ENCODE results near the gene PPP3CB.

PPP3CB gene

DNA sequence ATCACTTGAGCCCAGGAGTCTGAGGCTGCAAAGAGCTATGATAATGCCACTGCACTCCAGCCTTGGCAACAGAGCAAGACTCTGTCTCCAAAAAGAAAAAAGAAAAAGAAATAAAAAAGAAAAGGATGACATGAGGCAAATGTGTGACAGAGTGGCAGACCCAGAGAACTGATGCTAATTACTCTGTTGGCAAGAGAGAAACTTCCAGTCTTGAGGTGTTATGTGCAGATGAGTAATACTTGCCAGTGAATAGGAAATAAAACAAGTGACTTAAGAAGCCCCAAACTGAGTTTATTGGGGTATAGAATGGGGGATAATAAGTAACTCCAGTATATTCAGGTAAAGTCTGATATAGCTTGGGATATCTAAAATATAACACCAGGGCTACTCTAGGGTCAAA lies 72.5 kb downstream of the PPP3CB start:
- Histone ChIP-seq H3K36me3 (peaks cover 56% of the 10 kb centered on the region), H3K4me3 (ENCODE audit: low read depth in 1 of 2, low read length in 1 of 2) (no peak overlapping the region), H3K9me3 (no peaks in the 10 kb centered on the region), H3K27ac (no peak overlapping the region), H3K4me1 (ENCODE audit: control insufficient read depth in 1 of 2, insufficient read depth in 1 of 2, low read depth in 1 of 2, low read length in 1 of 2) (peaks cover 6 to 12% of the 10 kb centered on the region in 2 experiments), H3K27me3 (no peaks in the 10 kb centered on the region)
- TF ChIP-seq, protein P1, sequence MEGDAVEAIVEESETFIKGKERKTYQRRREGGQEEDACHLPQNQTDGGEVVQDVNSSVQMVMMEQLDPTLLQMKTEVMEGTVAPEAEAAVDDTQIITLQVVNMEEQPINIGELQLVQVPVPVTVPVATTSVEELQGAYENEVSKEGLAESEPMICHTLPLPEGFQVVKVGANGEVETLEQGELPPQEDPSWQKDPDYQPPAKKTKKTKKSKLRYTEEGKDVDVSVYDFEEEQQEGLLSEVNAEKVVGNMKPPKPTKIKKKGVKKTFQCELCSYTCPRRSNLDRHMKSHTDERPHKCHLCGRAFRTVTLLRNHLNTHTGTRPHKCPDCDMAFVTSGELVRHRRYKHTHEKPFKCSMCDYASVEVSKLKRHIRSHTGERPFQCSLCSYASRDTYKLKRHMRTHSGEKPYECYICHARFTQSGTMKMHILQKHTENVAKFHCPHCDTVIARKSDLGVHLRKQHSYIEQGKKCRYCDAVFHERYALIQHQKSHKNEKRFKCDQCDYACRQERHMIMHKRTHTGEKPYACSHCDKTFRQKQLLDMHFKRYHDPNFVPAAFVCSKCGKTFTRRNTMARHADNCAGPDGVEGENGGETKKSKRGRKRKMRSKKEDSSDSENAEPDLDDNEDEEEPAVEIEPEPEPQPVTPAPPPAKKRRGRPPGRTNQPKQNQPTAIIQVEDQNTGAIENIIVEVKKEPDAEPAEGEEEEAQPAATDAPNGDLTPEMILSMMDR (IDR thresholded peaks at IDR 0.05) = no peak

DNA sequence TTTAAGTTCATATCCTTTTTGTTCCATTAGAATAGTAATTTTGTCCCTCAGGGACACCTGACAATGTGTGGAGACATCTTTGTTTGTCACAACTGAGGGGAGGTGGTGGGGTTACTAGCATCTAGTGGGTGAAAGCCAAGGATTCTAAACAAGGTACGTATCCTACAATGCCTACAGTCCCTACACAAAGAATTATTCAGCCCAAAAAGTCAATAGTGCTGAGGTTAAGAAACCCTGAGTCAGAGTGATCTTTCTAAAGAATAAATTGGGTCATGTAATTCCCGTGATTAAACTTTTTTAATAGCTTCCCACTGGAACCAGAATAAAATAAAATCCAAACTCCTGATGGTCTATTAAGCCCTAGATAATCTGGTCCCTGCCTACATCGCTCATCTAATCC lies 79.3 kb downstream of the PPP3CB start:
- TF ChIP-seq, protein P1 (IDR thresholded peaks at IDR 0.05) = no peak
- no peak overlapping the region for H3K4me3 ChIP-seq (ENCODE audit: low read depth in 1 of 2, low read length in 1 of 2)

DNA sequence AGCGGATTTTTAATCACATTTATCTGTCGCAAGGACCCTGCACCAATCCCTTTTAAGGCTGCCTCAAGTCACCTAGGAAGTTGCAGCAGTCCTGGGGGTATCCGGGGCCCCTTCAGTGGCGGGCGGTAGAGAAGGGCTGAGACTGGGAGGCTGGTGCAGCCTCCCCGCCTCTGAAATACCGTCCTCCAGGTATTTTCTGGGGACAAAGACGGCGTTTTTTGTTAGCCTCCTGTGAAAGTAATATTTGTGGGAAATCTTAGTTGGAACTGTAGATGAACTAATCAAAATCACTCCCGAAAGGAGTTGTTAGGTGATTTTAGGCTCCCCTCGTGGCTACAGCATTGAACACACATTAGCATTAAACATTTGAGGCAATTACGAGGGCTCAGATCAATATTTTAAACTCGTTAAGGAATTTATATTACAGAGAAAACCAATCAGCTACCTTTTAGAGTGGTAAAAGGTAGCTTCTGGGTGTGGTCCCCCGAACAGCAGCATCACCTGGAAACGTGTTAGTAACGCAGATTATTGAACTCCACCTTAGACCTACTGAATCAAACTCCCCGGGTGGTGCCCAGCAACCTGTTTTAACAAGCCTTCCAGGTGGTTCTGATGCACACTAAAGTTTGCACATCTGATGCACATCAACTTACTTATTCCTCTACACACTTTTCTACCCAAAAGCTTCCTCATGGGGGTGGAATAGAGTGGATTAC lies 81.4 kb downstream of the PPP3CB start:
- H3K27me3 ChIP-seq = peaks cover 7% of the 10 kb centered on the region
- H3K27ac ChIP-seq = peak overlapping the region; percentile 96
- H3K4me1 ChIP-seq (ENCODE audit: control insufficient read depth in 1 of 2, insufficient read depth in 1 of 2, low read depth in 1 of 2, low read length in 1 of 2) = peaks cover 17 to 27% of the 10 kb centered on the region in 2 experiments
- TF ChIP-seq, protein P1 (IDR thresholded peaks at IDR 0.05) = no peak
- no peaks in the 10 kb centered on the region for H3K9me3 ChIP-seq
- no peaks in the 10 kb centered on the region for H3K36me3 ChIP-seq
- peak overlapping the region; percentile 94 to 99 for H3K4me3 ChIP-seq (ENCODE audit: low read depth in 1 of 2, low read length in 1 of 2)

More for the DNA sequence above, 79.3 kb downstream of the PPP3CB start:
- H3K9me3 ChIP-seq = no peaks in the 10 kb centered on the region
- H3K36me3 ChIP-seq = no peaks in the 10 kb centered on the region
- H3K4me1 ChIP-seq (ENCODE audit: control insufficient read depth in 1 of 2, insufficient read depth in 1 of 2, low read depth in 1 of 2, low read length in 1 of 2) = peaks cover 17 to 30% of the 10 kb centered on the region in 2 experiments
- H3K27me3 ChIP-seq = peaks cover 7% of the 10 kb centered on the region
- no peak overlapping the region for H3K27ac ChIP-seq

DNA sequence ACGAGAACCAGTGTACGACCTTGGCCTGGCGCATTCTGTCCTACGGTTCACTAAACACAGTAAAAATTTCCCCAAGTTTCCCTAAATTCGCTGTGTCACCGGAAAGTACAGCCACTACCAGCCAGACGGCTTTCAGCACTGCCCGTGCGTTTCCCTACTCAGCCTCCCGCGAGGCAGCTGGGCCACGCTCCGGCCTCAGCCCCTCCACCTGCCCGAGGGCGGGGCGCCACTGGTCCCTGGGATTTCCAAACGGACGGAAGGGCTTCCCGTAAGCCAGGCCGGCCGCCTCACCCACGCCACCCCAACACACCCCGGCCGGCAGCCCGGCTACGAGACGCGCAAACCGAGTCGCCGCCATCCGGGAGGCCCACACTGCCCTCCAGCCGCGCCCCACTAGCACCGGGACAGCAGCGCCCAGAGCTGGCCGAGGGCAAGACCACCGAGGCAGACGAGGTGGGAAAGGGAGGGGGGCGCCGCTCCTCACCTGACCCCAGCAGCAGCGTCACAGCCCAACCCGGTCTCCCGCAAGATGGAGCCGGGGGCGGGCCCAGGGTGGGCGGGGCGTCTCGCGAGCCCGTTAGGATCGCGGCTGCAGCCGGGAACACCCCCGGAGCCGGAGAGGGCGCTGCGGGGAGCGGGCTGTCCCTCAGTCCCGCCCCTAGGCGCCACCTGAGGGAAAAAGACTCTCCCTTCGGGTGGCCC lies 82.1 kb downstream of the PPP3CB start, which contains the start of gene ANXA7:
ANXA7 (minus strand) TSS at position 531 of the 702 bp plus-strand sequence. CDS start 13,202 bp downstream, outside the sequence.
- H3K4me3 ChIP-seq (ENCODE audit: low read depth in 1 of 2, low read length in 1 of 2) = peak within 1 kb of the TSS; percentile 94 to 99
- H3K9me3 ChIP-seq = no peaks in the 10 kb centered on the region
- H3K27me3 ChIP-seq = peaks cover 7% of the 10 kb centered on the region
- peak within 1 kb of the TSS; percentile 96 for H3K27ac ChIP-seq
- no peaks in the 10 kb centered on the region for H3K36me3 ChIP-seq
- TF ChIP-seq, protein P1 (IDR thresholded peaks at IDR 0.05) = peak; percentile 63
- peaks cover 17 to 22% of the 10 kb centered on the region in 2 experiments for H3K4me1 ChIP-seq (ENCODE audit: control insufficient read depth in 1 of 2, insufficient read depth in 1 of 2, low read depth in 1 of 2, low read length in 1 of 2)

DNA sequence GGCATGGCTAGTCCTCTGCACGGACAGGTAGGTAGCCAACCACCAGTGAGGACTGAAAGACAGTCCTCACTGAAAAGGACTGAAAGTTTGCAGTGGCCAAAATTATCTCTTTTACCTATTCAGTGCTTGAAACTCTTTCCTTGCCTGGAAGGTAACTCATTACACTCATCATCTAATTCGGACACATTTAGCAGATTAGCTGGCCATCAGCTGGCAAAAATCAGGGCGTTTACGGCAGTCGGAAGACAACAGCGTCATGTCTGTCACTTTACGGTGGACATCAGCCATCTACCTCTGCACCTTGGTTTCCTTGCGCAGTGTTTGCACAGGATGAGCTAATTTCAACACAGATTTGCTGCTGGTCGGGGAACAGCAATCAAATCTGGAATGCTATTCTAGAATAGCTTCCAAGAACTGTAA lies 82.7 kb downstream of the PPP3CB start:
- H3K4me1 ChIP-seq (ENCODE audit: control insufficient read depth in 1 of 2, insufficient read depth in 1 of 2, low read depth in 1 of 2, low read length in 1 of 2) = peaks cover 17 to 22% of the 10 kb centered on the region in 2 experiments
- peak overlapping the region; percentile 96 for H3K27ac ChIP-seq
- peak overlapping the region; percentile 94 to 99 for H3K4me3 ChIP-seq (ENCODE audit: low read depth in 1 of 2, low read length in 1 of 2)
- no peaks in the 10 kb centered on the region for H3K9me3 ChIP-seq
- peaks cover 7% of the 10 kb centered on the region for H3K27me3 ChIP-seq
- no peaks in the 10 kb centered on the region for H3K36me3 ChIP-seq
- TF ChIP-seq, protein P1 (IDR thresholded peaks at IDR 0.05) = no peak
